Ramos (cell line): ENCODE measurements around the gene LRWD1.
"Not testable (repeated sequence)": the region's sequence is repeated elsewhere in the genome, so short reads cannot be mapped to it uniquely, and the experiment has no call there.

Experiments
- in situ Hi-C: fragments of 300-500 bp; cut with MboI; formaldehyde crosslinking; loops from one replicate; pipeline ENCODE4 v1.14.3; 2022; ENCODE audit warnings: low sequenced_read_pairs; ENCODE audit not compliant: unreplicated experiment

Gene LRWD1

GRCh38 chr7:102481962-102482361 lies 17.2 kb downstream of the LRWD1 start:
- in situ Hi-C loops: not testable (repeated sequence)

DNA sequence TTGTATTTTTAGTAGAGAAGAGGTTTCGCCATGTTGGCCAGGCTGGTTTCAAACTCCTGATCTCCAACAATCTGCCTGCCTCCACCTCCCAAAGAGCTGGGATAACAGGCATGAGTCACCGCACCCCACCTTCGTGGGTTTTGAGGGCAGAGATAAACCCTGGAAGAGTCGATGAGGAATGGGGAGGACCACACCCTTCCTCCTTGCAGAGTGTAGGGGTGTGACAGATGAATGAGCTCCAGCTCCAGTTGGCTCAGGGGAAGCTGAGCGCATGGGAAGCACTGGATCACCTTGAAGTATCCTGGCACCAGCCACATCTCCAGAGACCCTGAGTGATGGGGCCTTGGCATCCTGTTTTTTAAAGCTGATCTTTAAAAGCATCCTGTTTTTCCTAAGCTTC lies 19.5 kb downstream of the LRWD1 start:
- in situ Hi-C loops: not testable (repeated sequence)

- in situ Hi-C loops: not testable (repeated sequence)
These were observed 25.8 kb downstream of the LRWD1 start for GRCh38 chr7:102490529-102491075.

- in situ Hi-C loops: not testable (repeated sequence)
These were observed 28.6 kb downstream of the LRWD1 start for GRCh38 chr7:102493220-102493935.

DNA sequence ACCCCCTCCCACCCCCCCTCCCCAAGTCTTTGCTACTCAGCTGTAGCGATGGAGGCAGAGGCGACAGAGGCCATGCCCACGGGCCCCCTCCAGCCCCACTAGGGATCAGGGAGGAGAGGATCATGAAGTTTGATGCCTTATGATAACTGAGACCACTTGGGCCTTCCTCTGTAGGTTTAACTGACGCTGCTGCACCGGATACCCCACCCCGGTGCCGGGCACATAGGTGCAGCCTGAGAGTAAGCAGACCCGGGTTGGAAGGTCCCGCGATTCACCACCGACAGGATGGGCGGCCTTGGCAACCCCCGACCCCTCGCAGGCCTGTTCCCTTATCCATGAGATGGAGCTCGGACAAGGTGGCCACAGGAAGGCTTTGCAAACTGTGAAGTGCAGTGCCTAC lies 29.2 kb downstream of the LRWD1 start:
- in situ Hi-C loops: not testable (repeated sequence)

GRCh38 chr7:102494473-102495149 lies 29.8 kb downstream of the LRWD1 start:
- in situ Hi-C loops: not testable (repeated sequence)

DNA sequence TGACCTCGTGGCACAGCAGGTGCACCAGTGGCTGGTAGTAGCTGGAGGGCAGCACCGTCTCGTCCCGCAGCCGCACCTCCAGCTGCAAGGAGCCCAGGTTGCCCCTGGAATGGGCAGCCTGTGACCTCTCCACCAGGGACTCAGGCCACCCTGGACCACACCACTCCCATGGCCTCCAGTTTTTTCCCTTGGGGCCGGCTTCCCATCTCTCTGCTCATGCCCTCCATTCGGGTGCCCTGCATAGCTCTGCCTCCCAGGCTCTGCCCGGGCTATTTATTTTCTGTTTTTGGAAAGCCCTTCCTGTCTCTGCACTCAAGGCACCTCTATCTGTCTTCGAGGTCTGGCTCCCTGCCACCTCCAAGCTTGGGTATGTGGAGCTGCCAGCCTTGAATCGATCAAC lies 32.1 kb downstream of the LRWD1 start:
- in situ Hi-C loops: not testable (repeated sequence)

- in situ Hi-C loops: not testable (repeated sequence)
These were observed 32.5 kb downstream of the LRWD1 start for GRCh38 chr7:102497308-102497707.

DNA sequence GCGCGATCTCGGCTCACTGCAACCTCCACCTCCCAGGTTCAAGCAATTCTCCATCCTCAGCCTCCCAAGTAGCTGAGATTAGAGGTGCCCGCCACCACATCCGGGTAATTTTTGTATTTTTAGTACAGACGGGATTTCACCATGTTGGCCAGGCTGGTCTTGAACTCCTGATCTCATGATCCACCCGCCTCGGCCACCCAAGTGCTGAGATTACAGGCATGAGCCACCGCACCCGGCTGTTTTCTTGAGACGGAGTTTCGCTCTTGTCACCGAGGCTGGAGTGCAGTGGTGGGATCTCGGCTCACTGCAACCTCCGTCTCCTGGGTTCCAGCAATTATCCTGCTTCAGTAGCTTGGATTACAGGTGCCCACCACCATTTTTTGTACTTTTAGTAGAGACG lies 33.5 kb downstream of the LRWD1 start:
- in situ Hi-C loops: not testable (repeated sequence)

GRCh38 chr7:102503141-102503540 lies 38.4 kb downstream of the LRWD1 start:
- in situ Hi-C loops: not testable (repeated sequence)

DNA sequence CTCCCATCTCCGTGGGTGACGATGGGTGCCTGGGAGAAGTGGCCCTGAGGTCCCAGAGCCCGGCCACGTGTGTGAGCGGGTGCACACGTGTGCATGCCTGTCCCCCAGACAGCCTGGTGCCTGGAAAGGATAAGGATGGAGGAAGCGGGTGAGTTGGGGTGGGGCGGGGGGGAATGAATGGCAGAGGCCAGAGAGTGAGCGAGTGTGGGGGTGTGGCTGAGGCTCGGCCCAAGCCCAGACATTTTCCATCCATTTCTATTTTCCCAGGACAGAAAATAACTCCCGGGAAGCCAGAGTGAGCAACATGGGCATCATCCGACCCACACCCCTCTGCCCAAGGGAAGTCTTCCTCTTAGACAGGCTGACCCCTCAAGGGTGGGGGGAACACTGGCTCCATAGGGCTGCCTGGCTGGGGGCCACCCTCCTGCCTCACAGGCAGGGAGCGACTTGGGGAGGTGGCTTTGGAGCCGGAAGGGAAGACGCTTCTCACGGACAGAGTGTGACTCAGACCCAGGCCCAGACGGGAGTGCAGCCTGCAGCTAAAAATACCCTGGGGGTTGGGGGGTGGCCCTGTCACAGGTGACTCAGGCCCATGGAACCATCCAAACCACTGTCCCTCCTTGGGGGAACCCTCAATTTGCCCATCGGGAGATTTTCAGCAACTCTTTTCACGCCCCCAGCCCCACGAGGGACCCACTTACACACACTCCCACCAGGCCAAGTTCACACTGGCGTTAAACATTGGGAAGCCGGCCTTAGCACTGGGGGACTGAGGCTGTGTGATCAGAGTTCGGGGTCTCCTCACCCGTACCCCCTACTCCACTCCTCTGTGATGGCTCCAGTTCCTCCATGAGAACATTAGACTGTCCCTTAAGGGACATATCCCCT lies 40.8 kb downstream of the LRWD1 start:
- in situ Hi-C loops: not testable (repeated sequence)

- in situ Hi-C loops: not testable (repeated sequence)
These were observed 42.8 kb downstream of the LRWD1 start for GRCh38 chr7:102507410-102508088.

DNA sequence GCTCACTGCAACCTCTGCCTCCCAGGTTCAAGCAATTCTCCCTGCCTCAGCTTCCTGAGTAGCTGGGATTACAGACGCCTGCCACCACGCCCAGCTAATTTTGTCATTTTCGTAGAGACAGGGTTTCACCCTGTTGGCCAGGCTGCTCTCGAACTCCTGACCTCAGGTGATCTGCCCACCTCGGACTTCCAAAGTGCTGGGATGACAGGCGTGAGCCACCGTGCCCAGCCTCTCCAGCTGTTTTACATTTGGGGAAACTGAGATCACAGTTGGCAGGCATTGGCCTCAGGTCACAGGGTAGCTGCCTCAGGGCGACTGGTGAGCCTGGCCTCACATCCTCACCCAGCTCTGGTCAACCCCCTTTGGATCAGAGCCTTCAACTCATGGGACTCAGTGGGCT lies 45.8 kb downstream of the LRWD1 start:
- in situ Hi-C loops: not testable (repeated sequence)

DNA sequence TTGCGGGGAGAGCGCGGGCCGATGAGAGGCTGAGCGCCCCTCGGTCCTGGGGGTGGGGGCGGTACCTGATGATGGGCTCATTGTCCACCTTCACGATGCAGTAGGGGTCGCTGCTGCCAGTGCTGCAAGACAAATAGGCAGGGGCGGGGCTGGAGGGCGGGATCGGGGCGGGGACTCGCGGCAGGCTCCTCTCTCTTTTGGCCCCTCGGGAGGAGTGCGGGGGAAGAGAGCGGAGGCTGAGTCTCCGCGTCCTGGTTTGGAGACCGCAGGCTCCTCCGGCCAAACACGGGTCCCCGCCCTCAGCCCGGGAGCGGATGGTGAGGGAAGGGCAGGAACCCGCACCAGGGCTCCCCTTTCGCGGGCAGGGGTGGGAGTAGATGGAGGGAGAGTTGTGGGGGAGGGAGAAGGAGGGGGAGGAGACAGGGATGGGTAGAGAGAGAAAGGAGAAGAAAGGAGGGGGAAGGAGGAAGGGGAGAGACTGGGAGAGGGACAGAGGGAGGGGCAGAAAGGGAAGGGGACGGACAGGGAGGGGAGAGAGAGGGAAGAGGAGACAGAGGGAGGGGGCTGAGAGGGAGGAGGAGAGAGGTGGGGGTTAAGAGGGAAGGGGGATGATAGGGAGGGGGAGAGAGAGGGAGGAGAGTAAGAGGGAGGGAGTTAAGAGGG lies 47.2 kb downstream of the LRWD1 start:
- in situ Hi-C loops: not testable (repeated sequence)

DNA sequence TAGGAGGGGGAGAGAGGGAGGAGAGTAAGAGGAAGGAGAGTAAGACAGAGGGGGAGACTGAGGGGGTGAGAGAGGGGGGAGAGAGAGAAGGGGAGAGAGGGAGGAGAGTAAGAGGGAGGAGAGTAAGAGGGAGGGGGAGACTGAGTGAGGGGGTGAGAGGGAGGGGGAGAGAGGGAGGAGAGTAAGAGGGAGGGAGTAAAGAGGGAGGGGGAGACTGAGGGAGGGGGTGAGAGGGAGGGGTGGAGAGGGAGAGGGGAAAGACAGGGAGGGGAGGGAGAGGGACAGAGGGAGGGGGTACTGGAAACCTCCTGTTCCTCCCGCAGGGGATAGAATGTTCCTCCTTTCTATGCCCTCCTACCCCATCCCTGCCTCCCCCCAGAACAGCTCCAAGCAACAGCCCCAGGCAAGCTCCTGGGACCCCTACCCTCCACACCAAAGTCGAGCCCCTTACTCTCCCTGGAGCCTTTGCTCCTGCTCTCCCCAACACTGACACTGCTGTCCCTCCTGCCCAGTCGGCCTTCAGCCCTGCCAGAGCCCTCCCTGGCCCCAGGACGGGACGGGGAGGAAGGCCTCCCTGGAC lies 47.9 kb downstream of the LRWD1 start:
- in situ Hi-C loops: not testable (repeated sequence)

DNA sequence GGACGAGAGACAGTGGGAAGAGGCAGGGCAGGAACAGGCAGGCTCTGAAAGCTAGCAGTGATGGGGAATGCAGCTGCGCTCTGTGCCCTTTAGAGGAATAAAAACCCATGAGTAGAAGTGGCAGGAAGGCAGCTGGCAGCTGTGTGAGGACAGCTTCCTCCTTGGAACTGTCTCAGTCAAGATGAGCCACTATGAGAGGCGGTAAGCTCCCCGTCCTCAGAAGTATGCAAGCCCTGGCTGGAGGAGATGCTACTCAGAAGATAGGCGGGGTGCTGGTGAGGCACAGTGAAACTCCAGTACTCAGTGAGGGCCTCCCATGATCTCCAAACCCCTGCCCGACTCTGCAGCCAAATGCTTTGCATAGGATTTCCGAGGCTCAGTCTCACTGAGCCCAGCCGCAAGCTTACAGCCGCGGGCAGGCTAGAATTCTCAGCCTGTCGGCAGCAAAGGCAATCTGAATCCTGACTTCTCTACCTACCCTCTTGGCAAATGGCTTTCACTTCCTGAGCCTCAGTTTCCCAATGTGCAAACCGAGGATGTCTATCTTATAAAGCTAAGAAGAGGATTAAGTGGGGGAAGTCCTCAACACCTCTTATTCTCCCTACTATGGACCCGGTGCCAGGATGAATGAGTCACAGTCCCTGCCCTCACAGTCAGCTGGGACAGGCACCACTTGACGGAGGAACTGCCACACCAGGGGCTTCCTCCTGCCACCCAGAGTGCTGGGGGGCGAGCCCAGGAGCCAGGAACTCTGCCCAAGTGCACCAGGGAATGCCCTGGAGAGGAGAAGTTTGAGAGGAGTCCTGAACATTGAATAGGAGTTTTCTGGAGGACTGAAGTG lies 50.3 kb downstream of the LRWD1 start:
- in situ Hi-C loops: not testable (repeated sequence)

DNA sequence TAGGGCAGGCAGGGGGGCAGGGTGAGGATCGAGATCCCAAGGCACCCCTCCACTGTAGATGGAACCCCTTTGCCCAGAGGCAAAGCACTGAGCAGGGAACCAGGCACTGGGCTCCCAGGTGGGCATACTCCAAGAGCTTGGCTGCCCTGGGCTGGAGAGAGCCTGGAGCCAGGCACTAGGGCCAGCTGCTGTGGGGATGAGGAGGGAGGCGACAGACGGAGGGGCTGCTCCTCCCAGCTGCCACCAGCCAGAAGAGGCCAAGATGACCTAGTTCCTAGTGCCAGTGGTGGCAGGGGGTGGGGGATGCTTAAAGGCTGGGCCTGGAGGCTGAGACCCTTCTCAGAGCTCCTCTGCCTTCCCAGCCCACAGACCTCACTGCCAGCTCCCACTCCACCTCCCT lies 51.1 kb downstream of the LRWD1 start:
- in situ Hi-C loops: not testable (repeated sequence)

GRCh38 chr7:102516951-102517350 lies 52.2 kb downstream of the LRWD1 start:
- in situ Hi-C loops: not testable (repeated sequence)
